Liver (tissue), 9 donors: ENCODE results near the gene FBXO31. TPM values are rescaled to one million over a fixed set of nuclear protein-coding genes. Genes with fewer than 3 reads are reported as not detected.
A peak's percentile ranks its signal among the peaks of the same experiment; 100 is the strongest.

Source experiments
- DNase-seq: peaks from one replicate; pipeline ENCODE4 v3.0.0-alpha.2; 2017; ENCODE audit warnings: low spot score
- H3K27ac ChIP-seq, 2 donors: one replicate each; pipeline ENCODE4 v1.7.0; 2013; ENCODE audit warnings: inconsistent platforms in 2 of 2, low read length in 2 of 2, control low read depth in 1 of 2, low read depth in 1 of 2, mild to moderate bottlenecking in 1 of 2
- H3K27me3 ChIP-seq, 4 donors: one replicate each; pipeline versions ENCODE4 v1.6.1 to v1.7.0; 2013; ENCODE audit warnings: low read length in 3 of 4, inconsistent platforms in 1 of 4, mild to moderate bottlenecking in 1 of 4, moderate library complexity in 1 of 4; ENCODE audit not compliant: control insufficient read depth in 4 of 4, insufficient read depth in 4 of 4
- H3K36me3 ChIP-seq, 4 donors: one replicate each; pipeline versions ENCODE4 v1.6.1 to v1.7.0; 2013; ENCODE audit warnings: low read length in 3 of 4, mild to moderate bottlenecking in 3 of 4, low read depth in 1 of 4, moderate library complexity in 1 of 4; ENCODE audit not compliant: control insufficient read depth in 4 of 4, insufficient read depth in 3 of 4
- H3K4me1 ChIP-seq, 4 donors: one replicate each; pipeline versions ENCODE4 v1.6.1 to v1.7.0; 2013; ENCODE audit warnings: low read length in 3 of 4, mild to moderate bottlenecking in 3 of 4, moderate library complexity in 1 of 4; ENCODE audit not compliant: control insufficient read depth in 4 of 4, insufficient read depth in 4 of 4
- H3K4me3 ChIP-seq, 3 donors: one replicate each; pipeline versions ENCODE4 v1.6.1 to v1.7.0; 2013; ENCODE audit warnings: low read length in 3 of 3, control low read depth in 1 of 3, low read depth in 1 of 3, mild to moderate bottlenecking in 1 of 3
- H3K9ac ChIP-seq, 2 donors: one replicate each; pipeline ENCODE4 v1.7.0; 2013; ENCODE audit warnings: low read length in 2 of 2, mild to moderate bottlenecking in 2 of 2, moderate library complexity in 2 of 2, control low read depth in 1 of 2, low read depth in 1 of 2
- H3K9me3 ChIP-seq, 4 donors: one replicate each; pipeline versions ENCODE4 v1.6.1 to v1.7.0; 2013; ENCODE audit warnings: low read length in 3 of 4; ENCODE audit not compliant: control insufficient read depth in 4 of 4
- ATF3 ChIP-seq: IDR thresholded peaks from 2 replicates; pipeline ENCODE4 v1.6.1; 2016; ENCODE audit warnings: antibody characterized with exemption
- CTCF ChIP-seq: fragments of 150-350 bp; IDR thresholded peaks from 2 replicates; pipeline ENCODE4 v1.5.1; 2017; ENCODE audit warnings: improper control_type of control experiment, low read depth, low read length; ENCODE audit not compliant: missing input control
- EGR1 ChIP-seq, 2 donors: IDR thresholded peaks; 2 replicates each; pipeline ENCODE4 v1.6.1; 2016 to 2018; ENCODE audit warnings: antibody characterized with exemption in 2 of 2, low read depth in 2 of 2
- FOXA1 ChIP-seq: IDR thresholded peaks from 2 replicates; pipeline ENCODE4 v1.6.1; 2016; ENCODE audit warnings: antibody characterized with exemption
- FOXA2 ChIP-seq: IDR thresholded peaks from 2 replicates; pipeline ENCODE4 v1.6.1; 2016; ENCODE audit warnings: antibody characterized with exemption
- GABPA ChIP-seq, 2 donors: IDR thresholded peaks in 1 of 2; conservative IDR thresholded peaks in 1 of 2; 2 replicates each; pipeline ENCODE4 v1.6.1; 2016; ENCODE audit warnings: antibody characterized with exemption in 2 of 2, mild to moderate bottlenecking in 1 of 2, moderate library complexity in 1 of 2
- HNF4A ChIP-seq, 2 donors: conservative IDR thresholded peaks; 2 replicates each; pipeline ENCODE4 v1.6.1; 2016; ENCODE audit warnings: antibody characterized with exemption in 2 of 2, mild to moderate bottlenecking in 2 of 2
- HNF4G ChIP-seq: IDR thresholded peaks from 2 replicates; pipeline ENCODE4 v1.6.1; 2016; ENCODE audit warnings: antibody characterized with exemption
- JUND ChIP-seq, 2 donors: IDR thresholded peaks; 2 replicates each; pipeline ENCODE4 v1.6.1; 2016; ENCODE audit warnings: antibody characterized with exemption in 2 of 2
- MAX ChIP-seq: IDR thresholded peaks from 2 replicates; pipeline ENCODE4 v1.6.1; 2016; ENCODE audit warnings: antibody characterized with exemption
- NR2F2 ChIP-seq: IDR thresholded peaks from 2 replicates; pipeline ENCODE4 v1.6.1; 2016; ENCODE audit warnings: antibody characterized with exemption
- RAD21 ChIP-seq, 2 donors: IDR thresholded peaks; 2 replicates each; pipeline ENCODE4 v1.6.1; 2016; ENCODE audit warnings: antibody characterized with exemption in 2 of 2, mild to moderate bottlenecking in 2 of 2
- REST ChIP-seq: IDR thresholded peaks from 2 replicates; pipeline ENCODE4 v1.6.1; 2016; ENCODE audit warnings: antibody characterized with exemption, mild to moderate bottlenecking
- RXRA ChIP-seq, 2 donors: IDR thresholded peaks; 2 replicates each; pipeline ENCODE4 v1.6.1; 2017 to 2018; ENCODE audit warnings: antibody characterized with exemption in 2 of 2, mild to moderate bottlenecking in 1 of 2
- SP1 ChIP-seq: IDR thresholded peaks from 2 replicates; pipeline ENCODE4 v1.6.1; 2018; ENCODE audit warnings: antibody characterized with exemption, mild to moderate bottlenecking
- TAF1 ChIP-seq: conservative IDR thresholded peaks from 2 replicates; pipeline ENCODE4 v1.6.1; 2016; ENCODE audit warnings: antibody characterized with exemption, mild to moderate bottlenecking
- YY1 ChIP-seq: IDR thresholded peaks from 2 replicates; pipeline ENCODE4 v1.6.1; 2016; ENCODE audit warnings: antibody characterized with exemption, mild to moderate bottlenecking
- ZBTB33 ChIP-seq: IDR thresholded peaks from 2 replicates; pipeline ENCODE4 v1.6.1; 2016; ENCODE audit warnings: antibody characterized with exemption
- WGBS: extraction: QIAGEN DNeasy Blood & Tissue Kit; methylation state at CpG from one replicate; pipeline ENCODE4 v1.1.7; 2013; 5-methylcytosine and 5-hydroxymethylcytosine counted together
- polyA plus RNA-seq, 2 donors: library from polyadenylated mRNA; stranded (reverse) in 1 of 2; unstranded in 1 of 2; fragments of 200-250 nt in 1 of 2; fragments of >200 nt in 1 of 2; fragmentation: Nextera tagmentation in 1 of 2; extraction: Ambion mirVana in 1 of 2; gene quantifications; one replicate each; pipeline versions ENCODE4 v1.2.1 to v1.2.3, GENCODE V29; 2013 to 2015
- total RNA-seq, 2 donors: library from RNA; depleted of rRNA; stranded (reverse); fragments of >200 nt; gene quantifications; one replicate each; pipeline ENCODE4 v1.2.3, GENCODE V29; 2014
- donor health status: healthy.
- donor health status: healthy.
- donor health status: healthy.
- donor health status: healthy.
- donor health status: healthy.

Gene FBXO31
- total and polyA plus RNA-seq, 4 donors: 13.2 to 30.3 (median 18.1) TPM

GRCh38 chr16:87389245-87389644 is 5.7 kb upstream of the FBXO31 start:
- TF ChIP-seq RAD21 (IDR thresholded peaks at IDR 0.05) (no peak), RXRA (IDR thresholded peaks at IDR 0.05) (no peak), SP1 (peak; percentile 20), HNF4A (conservative IDR thresholded peaks at IDR 0.05) (peak; percentile 25 to 27)
- peaks cover 13 to 37% (median 19%) of the 10 kb centered on the region in 4 donors for H3K4me1 ChIP-seq
- no peaks in the 10 kb centered on the region for H3K9me3 ChIP-seq
- H3K27me3 ChIP-seq: no peaks in the 10 kb centered on the region
- no peak overlapping the region for H3K4me3 ChIP-seq
- no peak overlapping the region for H3K9ac ChIP-seq
- peak overlapping the region; percentile 99 for H3K27ac ChIP-seq
- DNase-seq: no peak
- no peaks in the 10 kb centered on the region for H3K36me3 ChIP-seq
- WGBS: 65% methylated on average over 5 of the region's 5 CpGs

GRCh38 chr16:87388818-87389134 is 5.2 kb upstream of the FBXO31 start:
- Histone ChIP-seq H3K9ac (peak overlapping the region in 1 of 2 donors; percentile 88), H3K4me3 (no peak overlapping the region), H3K36me3 (no peaks in the 10 kb centered on the region), H3K9me3 (no peaks in the 10 kb centered on the region), H3K27me3 (no peaks in the 10 kb centered on the region), H3K4me1 (peaks cover 9 to 33% (median 19%) of the 10 kb centered on the region in 4 donors), H3K27ac (peak overlapping the region; percentile 99)
- WGBS: 13% methylated on average over 1 of the region's 1 CpG
- no peak for DNase-seq
- TF ChIP-seq GABPA (IDR thresholded peaks at IDR 0.05 in 1 of 2, conservative IDR thresholded peaks at IDR 0.05 in 1 of 2): peak in 1 of 2 donors; percentile 18
- no peak for TF ChIP-seq MAX

- peak overlapping the region; percentile 99 for H3K27ac ChIP-seq
- WGBS: 10% methylated on average over 18 of the region's 18 CpGs
- H3K36me3 ChIP-seq: no peaks in the 10 kb centered on the region
- TF ChIP-seq MAX (peak; percentile 51), NR2F2 (peak; percentile 76), SP1 (peak; percentile 98), TAF1 (peak; percentile 84), CTCF (no peak), FOXA1 (peak; percentile 98), FOXA2 (peak; percentile 95), ATF3 (peak; percentile 93), REST (peak; percentile 79), GABPA (IDR thresholded peaks at IDR 0.05 in 1 of 2, conservative IDR thresholded peaks at IDR 0.05 in 1 of 2) (peak; percentile 45 to 73), RXRA (IDR thresholded peaks at IDR 0.05) (peak; percentile 87 to 88), JUND (IDR thresholded peaks at IDR 0.05) (peak in 1 of 2 donors; percentile 75), YY1 (peak; percentile 100), HNF4A (conservative IDR thresholded peaks at IDR 0.05) (peak; percentile 9 to 57), HNF4G (no peak), RAD21 (IDR thresholded peaks at IDR 0.05) (no peak), ZBTB33 (peak; percentile 11), EGR1 (IDR thresholded peaks at IDR 0.05; ENCODE audit: low read depth in 2 of 2) (peak in 1 of 2 donors; percentile 24)
- peak overlapping the region; percentile 10 to 88 for H3K9ac ChIP-seq
- H3K27me3 ChIP-seq: no peaks in the 10 kb centered on the region
- peak overlapping the region in 1 of 3 donors; percentile 14 for H3K4me3 ChIP-seq
- no peaks in the 10 kb centered on the region for H3K9me3 ChIP-seq
- peaks cover 4 to 27% (median 16%) of the 10 kb centered on the region in 4 donors for H3K4me1 ChIP-seq
- DNase-seq: peak; percentile 85
These were observed 4.6 kb upstream of the FBXO31 start for GRCh38 chr16:87387942-87388817.
